Measurements from ENCODE around the gene TNFRSF4.
"Not testable (repeated sequence)": the region's sequence is repeated elsewhere in the genome, so short reads cannot be mapped to it uniquely, and the experiment has no call there.

The TNFRSF4 gene

GRCh38 chr1:1181129-1181937 lies 32.6 kb downstream of the TNFRSF4 start:
- DNase-seq: no peak

- no peak for DNase-seq
Measured at GRCh38 chr1:1179983-1180861, 33.7 kb downstream of the TNFRSF4 start.

GRCh38 chr1:1179346-1179982 lies 34.5 kb downstream of the TNFRSF4 start:
- DNase-seq: no peak

GRCh38 chr1:1178794-1179331 lies 35.1 kb downstream of the TNFRSF4 start:
- peak; percentile 1 for DNase-seq

- DNase-seq: peak; percentile 1
Measured at GRCh38 chr1:1177452-1178206, 36.3 kb downstream of the TNFRSF4 start.

GRCh38 chr1:1176931-1177330 lies 37.0 kb downstream of the TNFRSF4 start:
- DNase-seq: peak; percentile 1

- DNase-seq: not testable (repeated sequence)
Measured at GRCh38 chr1:1176063-1176761, 37.7 kb downstream of the TNFRSF4 start.

- no peak for DNase-seq
Measured at GRCh38 chr1:1175221-1176062, 38.5 kb downstream of the TNFRSF4 start.

GRCh38 chr1:1173793-1174415 lies 40.0 kb downstream of the TNFRSF4 start, which contains the start of gene TTLL10:
Gene TTLL10 (plus strand): TSS chr1:1173880. CDS start chr1:1179216, 5,336 bp downstream.
- DNase-seq: peak; percentile 27

- DNase-seq: no peak
Measured at GRCh38 chr1:1173061-1173792, 40.7 kb downstream of the TNFRSF4 start.

GRCh38 chr1:1171546-1172340 lies 42.2 kb downstream of the TNFRSF4 start:
- DNase-seq: no peak

GRCh38 chr1:1171161-1171545 lies 42.8 kb downstream of the TNFRSF4 start:
- DNase-seq: no peak

GRCh38 chr1:1170215-1171091 lies 43.5 kb downstream of the TNFRSF4 start:
- no peak for DNase-seq

GRCh38 chr1:1169429-1170214 lies 44.3 kb downstream of the TNFRSF4 start:
- no peak for DNase-seq

- DNase-seq: no peak
Measured at GRCh38 chr1:1168451-1169411, 45.2 kb downstream of the TNFRSF4 start.

Measured in effector CD4-positive, alpha-beta T cell (primary cell).